Measurements from ENCODE around the gene FGF19.

- TF ChIP-seq CTCF (IDR thresholded peaks at IDR 0.05; ENCODE audit: low read length) = no peak
- no peak for TF ChIP-seq EZH2 (IDR thresholded peaks at IDR 0.05; ENCODE audit: borderline replicate concordance, low read length)
Observed at GRCh38 chr11:69658626-69659450, 45.0 kb downstream of the FGF19 start.
